Measurements from ENCODE around the gene SDHAF2.
A peak's percentile ranks its signal among the peaks of the same experiment; 100 is the strongest.
"Not testable (repeated sequence)": the region's sequence is repeated elsewhere in the genome, so short reads cannot be mapped to it uniquely, and the experiment has no call there.

SDHAF2 gene

DNA sequence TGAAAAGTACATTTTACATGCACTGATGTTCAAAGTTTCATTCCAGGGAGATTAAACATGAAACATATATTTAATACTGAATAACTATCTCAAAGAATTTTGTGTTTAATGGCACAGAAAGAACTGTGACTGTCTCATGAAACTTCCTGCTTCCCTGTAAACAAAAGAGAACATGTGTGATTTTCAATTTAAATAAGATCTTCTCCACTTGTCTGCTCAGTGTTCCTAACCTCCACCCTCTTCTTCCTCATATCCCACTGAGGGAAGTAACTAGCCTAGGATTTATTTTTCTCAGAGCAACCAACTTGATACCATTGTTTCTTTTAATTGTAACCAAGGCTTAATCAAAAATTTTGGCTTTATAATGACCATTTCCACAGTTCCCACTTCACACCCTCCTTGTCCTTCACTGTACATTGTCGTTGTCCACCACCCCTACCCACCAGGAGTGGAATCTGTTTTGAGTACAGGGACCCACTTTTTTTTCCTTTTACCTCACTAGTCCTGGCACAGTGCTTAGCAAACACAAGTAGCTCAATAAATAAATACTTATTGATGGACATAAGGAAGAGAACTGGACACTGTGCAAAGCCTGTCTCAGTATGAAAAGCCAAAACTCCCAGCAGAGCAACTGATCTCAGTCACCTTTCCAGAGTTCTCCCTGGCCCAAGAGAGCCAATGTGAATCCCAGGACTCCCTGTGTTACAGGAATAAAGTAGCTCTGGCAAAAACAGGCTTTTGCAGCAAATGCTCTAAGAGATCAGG lies 4.4 kb upstream of the SDHAF2 start:
- no peak for DNase-seq

DNA sequence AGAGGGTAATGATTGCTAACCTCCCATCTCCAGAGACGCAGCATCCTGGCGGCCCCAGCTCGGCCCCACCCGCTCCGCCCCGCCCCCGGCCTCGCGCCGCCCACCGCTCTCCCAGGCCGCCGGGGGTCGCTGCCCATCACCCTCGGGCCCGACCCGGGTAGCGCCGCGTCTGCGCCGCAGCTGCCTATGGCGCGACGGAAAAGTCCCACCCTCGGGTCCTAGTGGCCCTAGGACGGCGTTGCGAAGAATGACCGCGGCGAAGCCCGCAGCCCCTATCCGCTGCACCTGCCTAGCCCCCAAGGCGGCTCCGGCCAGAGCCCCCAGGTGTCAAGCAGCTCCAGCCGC lies 606 bp upstream of the SDHAF2 start:
- DNase-seq: peak; percentile 63

DNA sequence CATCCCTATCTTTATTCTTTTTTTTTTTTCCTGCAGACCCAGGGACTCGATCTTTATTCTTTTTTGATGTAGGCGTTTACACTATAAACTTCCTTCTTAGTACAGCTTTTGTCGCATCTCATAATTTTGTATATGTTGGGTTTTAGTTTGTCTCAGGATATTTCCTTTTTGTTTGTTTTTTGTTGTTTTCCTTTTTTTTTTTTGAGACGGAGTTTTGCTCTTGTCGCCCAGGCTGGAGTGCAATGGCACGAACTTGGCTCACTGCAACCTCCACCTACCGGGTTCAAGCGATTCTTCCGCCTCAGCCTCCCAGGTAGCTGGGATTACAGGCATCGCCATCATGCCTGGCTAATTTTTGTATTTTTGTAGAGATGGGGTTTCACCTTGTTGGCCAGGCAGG lies 915 bp downstream of the SDHAF2 start:
- DNase-seq: not testable (repeated sequence)

GRCh38 chr11:61437496-61437895 lies 7.6 kb downstream of the SDHAF2 start:
- no peak for DNase-seq

DNA sequence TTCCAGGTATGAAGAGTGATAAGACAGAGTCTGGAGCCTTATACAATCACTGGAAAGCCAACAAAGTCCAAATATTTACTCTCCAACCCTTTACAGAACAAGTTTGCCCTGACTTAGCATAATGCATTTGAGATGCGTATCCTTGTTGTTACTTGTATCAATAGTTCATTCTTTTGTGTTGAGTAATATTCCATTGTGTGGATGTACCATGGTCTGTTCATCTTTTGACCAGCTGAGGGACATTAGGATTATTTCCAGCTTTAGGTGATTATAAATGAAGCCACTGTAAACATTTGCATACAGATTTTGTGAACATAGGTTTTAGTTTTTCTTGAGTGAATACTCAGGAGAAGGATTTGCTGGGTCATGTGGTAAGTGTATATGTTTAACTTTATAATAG lies 9.7 kb downstream of the SDHAF2 start:
- DNase-seq: no peak

- no peak for DNase-seq
These were observed 12.7 kb downstream of the SDHAF2 start for GRCh38 chr11:61442616-61443015.

GRCh38 chr11:61445516-61445915 lies 15.6 kb downstream of the SDHAF2 start:
- DNase-seq: no peak

DNA sequence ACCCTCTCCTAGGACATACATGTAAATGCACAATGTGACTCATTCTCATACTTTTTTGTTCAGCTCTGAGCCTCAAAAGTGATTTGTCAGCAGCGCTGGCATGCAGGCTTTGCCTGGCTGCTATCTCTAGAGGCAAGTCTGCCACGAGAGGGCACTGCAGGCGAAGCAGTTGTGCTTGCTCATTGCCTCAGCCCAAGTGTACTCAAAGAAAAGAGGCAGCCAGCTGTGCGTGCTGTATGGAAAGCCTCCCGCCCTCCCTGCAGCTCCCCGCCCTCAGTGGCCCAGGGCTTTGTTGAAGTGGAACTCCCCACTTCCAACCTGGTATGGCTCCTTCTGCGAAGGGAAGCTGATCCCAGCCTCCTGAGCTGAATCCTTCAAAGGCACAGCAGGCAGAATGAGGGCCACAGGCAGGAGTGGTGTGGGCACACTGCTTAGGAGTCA lies 16.3 kb downstream of the SDHAF2 start:
- peak; percentile 43 for DNase-seq

DNA sequence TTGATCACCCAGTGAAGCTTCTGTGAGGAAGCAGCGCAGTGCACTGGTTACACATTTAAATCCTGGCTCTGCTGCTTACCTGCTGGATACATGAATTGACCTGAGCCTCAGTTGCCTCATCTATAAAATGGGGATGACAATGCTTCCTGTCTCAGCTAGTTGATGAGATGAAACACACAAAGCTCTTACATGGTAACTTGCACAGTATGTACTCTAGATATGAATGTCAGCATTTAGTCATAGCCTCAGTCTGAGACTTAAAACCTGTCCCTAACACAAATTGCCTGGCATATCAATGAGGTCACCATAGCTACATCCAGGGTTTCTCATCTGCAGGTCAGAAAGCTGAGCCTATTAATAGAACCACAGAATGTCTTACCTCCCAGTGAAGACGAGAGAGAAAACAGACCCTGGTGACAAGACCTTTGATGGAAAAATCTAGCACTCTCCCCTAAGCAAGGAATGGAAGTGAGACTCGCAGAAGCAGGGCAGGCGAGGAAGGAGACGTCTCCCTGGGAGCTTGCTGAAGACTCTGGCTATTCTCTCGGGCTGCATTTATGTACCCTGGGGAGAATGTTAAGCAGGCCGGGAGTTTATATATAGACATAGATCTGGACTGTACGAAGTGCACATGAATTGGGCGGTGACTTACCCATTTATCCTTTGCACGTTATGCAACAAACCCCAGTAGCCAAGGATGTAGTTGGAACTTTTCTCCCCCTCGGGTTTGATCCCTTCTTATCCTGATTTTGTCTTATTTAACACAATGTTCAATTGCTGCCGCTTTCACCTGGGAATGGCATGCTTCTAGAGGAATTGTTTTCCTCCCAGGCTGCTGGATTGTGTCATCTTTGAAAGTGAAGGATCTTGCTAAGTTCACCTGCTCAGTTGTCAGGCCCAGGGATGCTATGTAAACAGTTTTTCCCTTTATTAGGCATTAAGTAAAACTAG lies 18.0 kb downstream of the SDHAF2 start:
- DNase-seq: no peak

DNA sequence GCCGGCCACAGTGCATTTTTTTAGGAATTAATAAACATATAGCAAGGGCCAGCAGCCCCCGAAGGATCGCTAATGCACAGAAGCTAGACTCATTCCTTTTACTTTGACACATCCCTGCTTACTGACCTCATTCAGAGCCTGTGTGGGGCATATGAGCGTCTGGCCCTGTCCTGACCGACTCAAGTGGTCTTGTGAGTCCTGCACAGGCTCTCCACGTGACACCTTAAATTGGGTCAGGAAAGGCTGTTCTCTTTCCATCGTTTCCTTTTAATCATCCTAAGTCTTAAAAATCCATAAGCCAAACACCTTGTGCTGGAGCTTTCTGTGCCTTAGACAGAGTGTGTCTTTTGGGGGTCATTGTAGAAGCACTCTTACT lies 18.6 kb downstream of the SDHAF2 start:
- DNase-seq: no peak

DNA sequence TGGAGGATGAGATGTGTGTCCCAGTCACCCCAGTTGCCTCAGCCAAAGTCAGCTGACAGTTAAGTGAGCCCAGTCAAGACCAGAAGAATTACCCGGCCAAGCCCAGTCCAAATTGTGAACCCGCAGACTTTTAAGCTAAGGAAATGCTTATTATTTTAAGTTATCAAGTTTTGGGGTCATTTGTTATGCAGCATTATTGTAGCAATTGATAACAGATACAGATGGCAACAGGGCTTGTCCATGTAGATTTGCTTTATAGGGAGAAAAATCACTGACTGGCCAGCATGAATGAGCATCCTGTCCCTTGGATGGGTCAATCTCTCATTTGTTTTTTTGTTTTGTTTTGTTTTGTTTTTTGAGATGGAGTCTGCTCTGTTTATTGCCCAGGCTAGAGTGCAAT lies 22.9 kb downstream of the SDHAF2 start:
- DNase-seq: no peak

DNA sequence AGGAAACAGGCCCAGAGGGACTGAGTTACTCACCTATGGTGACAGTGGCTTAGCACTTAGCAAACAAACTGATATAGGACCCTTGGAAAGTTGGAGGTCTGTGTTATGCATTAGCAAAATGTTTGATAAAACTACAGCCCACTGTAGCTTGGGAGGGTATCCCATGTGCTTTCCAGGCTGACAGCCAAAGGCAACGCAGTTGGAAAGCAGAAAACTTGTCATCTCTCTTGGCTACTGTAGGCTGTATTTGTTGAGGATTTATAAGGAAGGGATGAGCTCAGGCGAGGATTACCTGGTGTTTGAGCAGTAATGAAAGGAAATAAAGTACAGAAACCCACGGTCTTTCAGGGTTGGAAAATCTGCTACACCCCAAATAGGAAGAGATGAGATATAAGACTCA lies 23.8 kb downstream of the SDHAF2 start:
- DNase-seq: no peak

GRCh38 chr11:61454520-61454919 lies 24.6 kb downstream of the SDHAF2 start:
- no peak for DNase-seq

DNA sequence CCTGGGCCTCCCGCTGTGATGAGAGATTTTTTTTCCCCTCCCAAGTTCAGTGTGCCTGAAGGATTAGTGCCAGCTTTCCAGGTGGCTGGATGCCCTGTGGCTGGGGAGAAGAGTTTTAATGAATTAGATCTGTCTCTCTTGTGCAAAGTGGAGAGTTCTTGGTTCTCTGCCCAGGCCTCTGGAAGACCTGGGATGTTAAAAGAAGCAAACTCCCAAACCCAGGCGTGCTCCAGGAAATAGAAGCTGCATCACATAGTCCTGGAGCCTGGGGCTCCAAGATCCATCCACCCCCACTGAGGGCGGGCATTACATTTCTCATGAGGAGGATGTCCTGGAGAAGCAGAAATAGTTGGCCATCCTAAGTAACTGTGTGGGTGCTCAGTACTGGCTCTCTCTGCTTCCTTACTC lies 30.6 kb downstream of the SDHAF2 start:
- no peak for DNase-seq

DNA sequence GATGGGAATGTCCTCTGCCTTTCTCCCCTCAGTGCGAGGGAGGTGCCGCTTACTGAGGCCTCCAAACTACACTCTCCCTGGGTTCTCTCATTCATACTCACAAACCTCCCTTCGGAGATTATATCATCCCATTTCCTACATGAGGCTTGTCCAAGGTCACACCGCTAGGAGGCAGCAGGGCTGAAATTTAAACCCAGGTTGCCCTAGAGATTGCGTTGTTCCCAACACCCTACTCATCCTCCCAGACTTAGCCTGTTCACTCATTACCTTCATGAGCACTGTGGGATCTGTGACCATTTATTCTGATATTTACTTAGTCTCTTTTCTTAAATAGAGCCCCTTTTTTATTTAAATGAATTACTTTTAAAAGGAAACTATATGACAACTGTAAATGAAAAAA lies 31.1 kb downstream of the SDHAF2 start:
- DNase-seq: no peak

GRCh38 chr11:61467602-61468001 lies 37.7 kb downstream of the SDHAF2 start:
- not testable (repeated sequence) for DNase-seq

DNA sequence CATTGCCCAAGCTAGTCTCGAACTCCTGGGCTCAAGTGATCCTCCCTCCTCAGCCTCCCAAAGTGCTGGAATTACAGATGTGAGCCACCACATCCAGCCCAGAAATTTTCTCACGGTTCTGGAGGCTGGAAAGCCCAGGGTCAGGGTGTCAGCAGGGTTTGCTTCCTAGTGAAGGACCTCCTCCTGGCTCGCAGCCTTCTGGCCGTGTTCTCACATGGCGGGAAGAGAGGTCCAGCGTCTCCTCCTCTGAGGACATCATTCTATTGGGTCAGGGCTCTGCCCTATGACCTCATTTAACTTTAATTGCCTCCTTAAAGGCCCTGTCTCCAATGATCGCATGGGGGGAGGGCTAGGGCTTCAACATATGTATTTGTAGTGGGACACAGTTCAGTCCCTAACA lies 38.1 kb downstream of the SDHAF2 start:
- no peak for DNase-seq

- no peak for DNase-seq
These were observed 42.4 kb downstream of the SDHAF2 start for GRCh38 chr11:61472282-61472681.

GRCh38 chr11:61472868-61473267 lies 42.9 kb downstream of the SDHAF2 start:
- no peak for DNase-seq

- no peak for DNase-seq
These were observed 43.6 kb downstream of the SDHAF2 start for GRCh38 chr11:61473370-61474012.

GRCh38 chr11:61474013-61474643 lies 44.2 kb downstream of the SDHAF2 start:
- no peak for DNase-seq

GRCh38 chr11:61475433-61475832 lies 45.5 kb downstream of the SDHAF2 start:
- no peak for DNase-seq

DNA sequence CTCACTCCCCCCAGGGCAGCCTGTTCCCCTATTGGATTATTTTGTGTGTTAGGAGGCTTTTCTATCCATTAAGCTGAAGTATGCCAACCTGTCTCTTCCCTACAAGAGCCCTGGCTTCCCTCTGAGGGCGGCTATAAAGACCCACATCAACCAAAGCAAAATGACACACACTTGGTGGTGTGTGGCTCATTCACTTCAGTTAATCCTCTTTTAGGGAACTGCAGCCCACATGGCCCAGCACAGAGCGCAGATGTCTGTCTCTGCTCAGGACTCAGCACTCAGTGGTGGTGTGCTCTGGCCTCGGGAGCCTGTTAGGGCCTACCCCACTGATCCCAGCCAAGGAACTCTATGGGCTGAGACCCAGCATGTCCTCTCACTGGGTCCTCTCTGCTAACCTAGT lies 46.4 kb downstream of the SDHAF2 start:
- no peak for DNase-seq

All from effector CD8-positive, alpha-beta T cell (primary cell).